ENCODE data around the gene AXIN1. TPM values are rescaled to one million over a fixed set of nuclear protein-coding genes. Genes with fewer than 3 reads are reported as not detected.

Gene AXIN1
- total and polyA plus RNA-seq, 2 of the 8 experiments (the other 6 are each of a cell fraction or from before 2014, with no cell fraction given): 12.5 to 41.9 TPM

DNA sequence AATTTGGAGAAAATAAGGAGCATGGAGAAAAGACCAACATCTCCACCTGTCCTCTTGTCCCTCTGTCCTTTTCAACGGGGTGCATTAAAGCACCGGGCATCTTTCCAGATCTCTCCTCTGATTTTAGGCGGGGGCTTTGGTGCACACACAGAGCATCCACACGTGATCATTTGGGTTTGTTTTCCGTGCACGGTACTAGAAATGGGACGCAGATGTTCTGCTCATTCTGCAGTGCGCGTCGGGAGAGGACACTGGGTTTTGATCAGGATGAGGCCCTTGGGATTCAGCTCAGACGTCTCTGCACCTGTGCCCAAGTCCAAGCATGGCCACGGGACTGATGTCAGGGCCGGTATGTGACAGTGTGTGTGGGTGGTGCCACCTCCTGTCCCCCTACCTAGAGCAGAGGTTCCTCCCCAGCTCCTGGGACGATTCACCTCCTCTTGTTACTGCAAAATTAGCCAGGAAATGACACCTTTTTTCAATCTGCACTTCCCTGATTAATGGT lies 37.7 kb downstream of the AXIN1 start:
- no peaks in the 10 kb centered on the region for H3K27me3 ChIP-seq (replicated peaks in 1 of 4; ENCODE audit: control insufficient read depth in 3 of 4, extremely low read depth in 1 of 4, insufficient read depth in 3 of 4, low read length in 3 of 4)
- 95% methylated on average over 14 of the region's 14 CpGs; no CpG with 5 or more reads in 1 of the 2 experiments for WGBS, 2 experiments (ENCODE audit: extremely low coverage in 1 of 2, insufficient coverage in 1 of 2, insufficient read length in 1 of 2, insufficient replicate concordance in 2 of 2, low coverage in 1 of 2, low lambda C conversion rate in 2 of 2, missing lambda C conversion rate in 1 of 2)
- H3K27ac ChIP-seq (ENCODE audit: low read depth, low read length): no peak overlapping the region
- CTCF ChIA-PET (ENCODE audit: partially characterized antibody): interaction anchor here (1.3 kb wide), 1 partner anchor 9 kb away, joined by 3 read pairs; no protein-coding TSS in a partner anchor
- H3K4me3 ChIP-seq (ENCODE audit: extremely low read depth in 1 of 4, insufficient read depth in 2 of 4, low read depth in 3 of 4, low read length in 4 of 4): no peak overlapping the region
- no peak overlapping the region for H4K91ac ChIP-seq (replicated peaks; ENCODE audit: insufficient read length, low read length)
- POLR2A ChIA-PET (ENCODE audit: partially characterized antibody): no interaction called here
- no peak overlapping the region for H3K18ac ChIP-seq (ENCODE audit: extremely low read depth, low read length)
- no peak overlapping the region for H2AFZ ChIP-seq (ENCODE audit: low read length)
- DNase-seq (ENCODE audit: low read depth in 1 of 2, low spot score in 2 of 2) (no peak), FAIRE-seq (no peak)
- peaks cover 0 to 38% of the 10 kb centered on the region in 2 experiments; a peak in 1 of 4 replicates for H3K79me2 ChIP-seq (ENCODE audit: control insufficient read depth in 1 of 2, insufficient read depth in 2 of 2, low read length in 2 of 2)
- no peak overlapping the region for H3K9ac ChIP-seq (replicated peaks in 1 of 4; ENCODE audit: extremely low read depth in 1 of 4, low read depth in 3 of 4, low read length in 3 of 4)
- H4K20me1 ChIP-seq (replicated peaks in 1 of 2; ENCODE audit: control insufficient read depth in 1 of 2, insufficient read depth in 2 of 2, low read length in 2 of 2): peaks cover 16 to 27% of the 10 kb centered on the region in 2 experiments
- H3K14ac ChIP-seq (ENCODE audit: insufficient read length): no peak overlapping the region
- H2BK5ac ChIP-seq (ENCODE audit: low read depth, low read length): no peak overlapping the region
- H2BK120ac ChIP-seq (replicated peaks; ENCODE audit: low read depth, low read length): no peak overlapping the region
- no peak overlapping the region for H3K4me2 ChIP-seq (ENCODE audit: insufficient read depth in 1 of 2, low read depth in 2 of 2, low read length in 2 of 2)
- H3K23ac ChIP-seq (ENCODE audit: insufficient read length): no peak overlapping the region
- H2BK12ac ChIP-seq (ENCODE audit: low read depth, low read length): no peak overlapping the region
- no peak overlapping the region for H2BK20ac ChIP-seq (ENCODE audit: low read length)
- no peaks in the 10 kb centered on the region for H3K9me3 ChIP-seq (ENCODE audit: insufficient read depth in 2 of 2, low read depth in 1 of 2, low read length in 1 of 2)
- H4K5ac ChIP-seq (ENCODE audit: insufficient read length, low read depth, low read length): no peak overlapping the region
- H3K36me3 ChIP-seq (ENCODE audit: control insufficient read depth in 2 of 4, insufficient read depth in 4 of 4, low read length in 3 of 4): peaks cover 4 to 10% (median 7%) of the 10 kb centered on the region in 4 experiments; a peak in 7 of 8 replicates
- H3K56ac ChIP-seq (replicated peaks; ENCODE audit: insufficient read length, low read depth, low read length): no peak overlapping the region
- no peak overlapping the region for H2BK15ac ChIP-seq (ENCODE audit: low read length)
- H2AK5ac ChIP-seq (ENCODE audit: low read depth, low read length): no peak overlapping the region
- H4K8ac ChIP-seq (ENCODE audit: extremely low read depth, insufficient read depth, low read length): no peak overlapping the region
- peaks cover 0 to 11% (median 7%) of the 10 kb centered on the region in 4 experiments; a peak in 6 of 7 replicates for H3K4me1 ChIP-seq (replicated peaks in 1 of 4; ENCODE audit: control insufficient read depth in 3 of 4, insufficient read depth in 4 of 4, low read length in 3 of 4)
- H3K79me1 ChIP-seq (ENCODE audit: low read depth, low read length): peaks cover 19% of the 10 kb centered on the region
- H3K23me2 ChIP-seq (ENCODE audit: low read depth, low read length): no peaks in the 10 kb centered on the region
- no peak overlapping the region for H3K4ac ChIP-seq (replicated peaks; ENCODE audit: insufficient read length, low read depth, low read length)
- TF ChIP-seq PHF8 (conservative IDR thresholded peaks at IDR 0.05; ENCODE audit: low read depth, low read length) (no peak), JUN (IDR thresholded peaks at IDR 0.05; ENCODE audit: low read depth, low read length) (no peak), SIX5 (IDR thresholded peaks at IDR 0.05; ENCODE audit: low read depth, low read length) (no peak), RNF2 (IDR thresholded peaks at IDR 0.05; ENCODE audit: borderline replicate concordance, low read depth, low read length, missing control alignments, poor library complexity, severe bottlenecking) (no peak), EGR1 (IDR thresholded peaks at IDR 0.05; ENCODE audit: borderline replicate concordance, low read depth, low read length) (no peak), SIN3A (conservative IDR thresholded peaks at IDR 0.05 in 1 of 2, IDR thresholded peaks at IDR 0.05 in 1 of 2; ENCODE audit: low read depth in 1 of 2, low read length in 2 of 2) (no peak), SIRT6 (IDR thresholded peaks at IDR 0.05; ENCODE audit: low read length) (no peak), CTBP2 (IDR thresholded peaks at IDR 0.05; ENCODE audit: borderline replicate concordance, insufficient read depth, insufficient read length, low read length) (no peak), MAFK (IDR thresholded peaks at IDR 0.05; ENCODE audit: low read depth, low read length) (no peak), NRF1 (IDR thresholded peaks at IDR 0.05; ENCODE audit: low read depth, low read length) (no peak), ASH2L (IDR thresholded peaks at IDR 0.05; ENCODE audit: low read length) (no peak), POU5F1 (IDR thresholded peaks at IDR 0.05; ENCODE audit: low read depth, low read length) (no peak)
- TF ChIP-seq, protein P1, sequence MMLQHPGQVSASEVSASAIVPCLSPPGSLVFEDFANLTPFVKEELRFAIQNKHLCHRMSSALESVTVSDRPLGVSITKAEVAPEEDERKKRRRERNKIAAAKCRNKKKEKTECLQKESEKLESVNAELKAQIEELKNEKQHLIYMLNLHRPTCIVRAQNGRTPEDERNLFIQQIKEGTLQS (IDR thresholded peaks at IDR 0.05; ENCODE audit: insufficient read depth, low read depth, low read length): no peak
